BLaER1 (cell line): ENCODE results near the gene CDK14.

Experiments used
- H3K27ac ChIP-seq: shearing (Covaris generic); formaldehyde crosslinking; 2 replicates; pipeline ENCODE4 v1.8.1; 2022
- H3K27me3 ChIP-seq: shearing (Covaris generic); formaldehyde crosslinking; 2 replicates; pipeline ENCODE4 v1.8.1; 2022
- H3K36me3 ChIP-seq: shearing (Covaris generic); formaldehyde crosslinking; 2 replicates; pipeline ENCODE4 v1.8.1; 2022
- H3K4me1 ChIP-seq: shearing (Covaris generic); formaldehyde crosslinking; 2 replicates; pipeline ENCODE4 v1.8.1; 2022
- H3K4me2 ChIP-seq: shearing (Covaris generic); formaldehyde crosslinking; 2 replicates; pipeline ENCODE4 v1.8.1; 2022
- H3K4me3 ChIP-seq: shearing (Covaris generic); formaldehyde crosslinking; 2 replicates; pipeline ENCODE4 v1.8.1; 2022
- H3K9ac ChIP-seq: shearing (Covaris generic); formaldehyde crosslinking; 2 replicates; pipeline ENCODE4 v1.8.1; 2022
- H3K9me3 ChIP-seq: shearing (Covaris generic); formaldehyde crosslinking; 2 replicates; pipeline ENCODE4 v1.8.1; 2022
- H4K20me1 ChIP-seq: shearing (Covaris generic); formaldehyde crosslinking; 2 replicates; pipeline ENCODE4 v1.8.1; 2022
- Cebpa-rat ChIP-seq: shearing (Covaris generic); IDR thresholded peaks from 2 replicates; pipeline ENCODE4 v1.8.1; 2022

CDK14 gene

GRCh38 chr7:90836937-90837336 lies 240.8 kb downstream of the CDK14 start:
- Histone ChIP-seq H3K4me3 (no peak overlapping the region), H3K4me1 (no peaks in the 10 kb centered on the region), H3K36me3 (peaks cover 35% of the 10 kb centered on the region), H4K20me1 (no peaks in the 10 kb centered on the region), H3K27me3 (no peaks in the 10 kb centered on the region), H3K27ac (no peak overlapping the region), H3K4me2 (no peak overlapping the region), H3K9ac (no peak overlapping the region), H3K9me3 (peaks cover 34% of the 10 kb centered on the region)
- no peak for TF ChIP-seq Cebpa-rat

- Histone ChIP-seq H3K27ac (no peak overlapping the region), H3K27me3 (no peaks in the 10 kb centered on the region), H4K20me1 (no peaks in the 10 kb centered on the region)
Measured at GRCh38 chr7:90838799-90839198, 242.7 kb downstream of the CDK14 start.

DNA sequence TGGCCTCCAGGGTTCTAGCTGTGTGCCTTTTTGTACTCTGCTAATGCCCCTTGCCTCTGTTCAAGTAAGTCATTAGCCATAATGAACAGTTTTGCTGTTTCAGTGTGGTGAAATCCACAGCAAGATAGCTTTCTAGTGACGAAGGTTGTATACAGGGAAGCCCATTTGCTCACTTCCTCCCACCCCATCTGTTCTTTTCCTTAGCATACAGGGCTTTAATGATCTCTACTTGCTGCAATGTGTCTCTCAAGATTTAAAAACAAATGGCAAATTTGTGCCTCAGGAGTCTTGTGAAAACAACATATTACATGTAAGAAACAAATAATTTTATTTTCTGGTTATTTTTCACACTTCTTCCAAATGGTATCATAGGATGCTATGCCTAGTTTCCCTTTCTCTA lies 243.2 kb downstream of the CDK14 start:
- no peak overlapping the region for H3K27ac ChIP-seq
- no peak overlapping the region for H3K4me2 ChIP-seq
- H3K36me3 ChIP-seq: peaks cover 35% of the 10 kb centered on the region
- no peaks in the 10 kb centered on the region for H3K27me3 ChIP-seq
- H4K20me1 ChIP-seq: no peaks in the 10 kb centered on the region
- no peak overlapping the region for H3K4me3 ChIP-seq
- no peak for TF ChIP-seq Cebpa-rat
- peaks cover 34% of the 10 kb centered on the region for H3K9me3 ChIP-seq
- no peaks in the 10 kb centered on the region for H3K4me1 ChIP-seq
- H3K9ac ChIP-seq: no peak overlapping the region

More at GRCh38 chr7:90838799-90839198, 242.7 kb downstream of the CDK14 start:
- no peak overlapping the region for H3K9ac ChIP-seq
- peaks cover 35% of the 10 kb centered on the region for H3K36me3 ChIP-seq
- H3K4me2 ChIP-seq: no peak overlapping the region
- no peak overlapping the region for H3K4me3 ChIP-seq
- TF ChIP-seq Cebpa-rat: no peak
- H3K4me1 ChIP-seq: no peaks in the 10 kb centered on the region
- H3K9me3 ChIP-seq: peaks cover 34% of the 10 kb centered on the region

- H3K36me3 ChIP-seq: peaks cover 35% of the 10 kb centered on the region
- no peaks in the 10 kb centered on the region for H3K27me3 ChIP-seq
- H3K9me3 ChIP-seq: peaks cover 34% of the 10 kb centered on the region
- no peak overlapping the region for H3K4me3 ChIP-seq
- H4K20me1 ChIP-seq: no peaks in the 10 kb centered on the region
- H3K4me1 ChIP-seq: no peaks in the 10 kb centered on the region
- TF ChIP-seq Cebpa-rat: no peak
- no peak overlapping the region for H3K9ac ChIP-seq
- H3K27ac ChIP-seq: no peak overlapping the region
- H3K4me2 ChIP-seq: no peak overlapping the region
Measured at GRCh38 chr7:90839727-90840291, 243.7 kb downstream of the CDK14 start.

- no peaks in the 10 kb centered on the region for H3K27me3 ChIP-seq
- H3K36me3 ChIP-seq: peaks cover 25% of the 10 kb centered on the region
- H3K27ac ChIP-seq: no peak overlapping the region
- peaks cover 27% of the 10 kb centered on the region for H3K9me3 ChIP-seq
- no peak for TF ChIP-seq Cebpa-rat
- H4K20me1 ChIP-seq: no peaks in the 10 kb centered on the region
- H3K9ac ChIP-seq: no peak overlapping the region
- H3K4me3 ChIP-seq: no peak overlapping the region
- no peaks in the 10 kb centered on the region for H3K4me1 ChIP-seq
- H3K4me2 ChIP-seq: no peak overlapping the region
Measured at GRCh38 chr7:90841759-90842429, 245.8 kb downstream of the CDK14 start.

DNA sequence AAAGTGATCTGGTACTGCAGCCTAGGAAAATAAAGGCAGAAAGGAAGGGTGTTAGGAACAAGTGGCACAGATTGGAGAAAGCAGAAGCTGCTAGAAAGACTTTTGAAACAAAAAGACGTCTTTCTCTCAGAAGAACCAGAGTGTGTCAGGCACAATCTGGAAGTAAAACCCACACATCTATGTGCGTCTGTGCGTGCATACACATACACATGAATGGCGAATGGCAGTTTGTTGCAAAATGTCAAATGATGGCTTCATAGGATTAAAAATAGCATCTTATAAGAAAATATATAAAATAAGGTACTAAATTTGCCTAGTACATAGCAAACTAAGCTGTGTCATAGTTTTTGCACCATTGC lies 246.3 kb downstream of the CDK14 start:
- no peak for TF ChIP-seq Cebpa-rat
- H3K4me3 ChIP-seq: no peak overlapping the region
- H3K36me3 ChIP-seq: peaks cover 20% of the 10 kb centered on the region
- H3K4me1 ChIP-seq: no peaks in the 10 kb centered on the region
- peaks cover 22% of the 10 kb centered on the region for H3K9me3 ChIP-seq
- no peaks in the 10 kb centered on the region for H4K20me1 ChIP-seq
- H3K4me2 ChIP-seq: no peak overlapping the region
- no peaks in the 10 kb centered on the region for H3K27me3 ChIP-seq
- H3K9ac ChIP-seq: no peak overlapping the region
- H3K27ac ChIP-seq: no peak overlapping the region

DNA sequence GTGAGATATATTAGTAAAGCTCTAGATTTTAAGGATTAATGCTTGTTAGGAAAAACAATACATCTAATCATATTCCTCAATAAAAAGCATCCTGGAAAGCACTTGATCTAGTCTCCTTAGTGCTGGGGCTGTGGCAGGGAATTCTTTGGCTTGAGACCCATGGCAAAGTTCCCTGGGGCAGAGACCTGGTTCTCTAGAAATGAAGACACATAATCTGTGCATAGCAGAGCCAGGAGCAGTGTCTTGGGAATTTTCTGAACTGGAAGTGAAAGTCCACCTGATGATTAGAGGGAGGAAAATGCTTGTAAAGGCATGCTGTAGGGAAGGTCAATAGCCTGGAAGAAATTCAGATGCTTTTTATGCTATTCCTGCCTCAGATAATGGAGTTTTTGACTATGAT lies 247.4 kb downstream of the CDK14 start:
- peaks cover 13% of the 10 kb centered on the region for H3K36me3 ChIP-seq
- no peak for TF ChIP-seq Cebpa-rat
- no peak overlapping the region for H3K9ac ChIP-seq
- no peak overlapping the region for H3K4me2 ChIP-seq
- H3K9me3 ChIP-seq: peaks cover 11% of the 10 kb centered on the region
- H4K20me1 ChIP-seq: no peaks in the 10 kb centered on the region
- no peaks in the 10 kb centered on the region for H3K4me1 ChIP-seq
- H3K27me3 ChIP-seq: no peaks in the 10 kb centered on the region
- no peak overlapping the region for H3K27ac ChIP-seq
- H3K4me3 ChIP-seq: no peak overlapping the region

- Histone ChIP-seq H4K20me1 (no peaks in the 10 kb centered on the region), H3K27me3 (no peaks in the 10 kb centered on the region), H3K4me2 (no peak overlapping the region), H3K9me3 (peaks cover 2% of the 10 kb centered on the region; the same call in 1 of the 2 replicates), H3K4me3 (no peak overlapping the region), H3K36me3 (peaks cover 9% of the 10 kb centered on the region; the same call in 1 of the 2 replicates), H3K4me1 (no peaks in the 10 kb centered on the region), H3K27ac (no peak overlapping the region), H3K9ac (no peak overlapping the region)
- no peak for TF ChIP-seq Cebpa-rat
Measured at GRCh38 chr7:90844421-90844820, 248.3 kb downstream of the CDK14 start.

- H3K4me3 ChIP-seq: no peak overlapping the region
- TF ChIP-seq Cebpa-rat: no peak
- H3K27me3 ChIP-seq: no peaks in the 10 kb centered on the region
- no peaks in the 10 kb centered on the region for H3K9me3 ChIP-seq
- no peak overlapping the region for H3K9ac ChIP-seq
- no peak overlapping the region for H3K4me2 ChIP-seq
- H4K20me1 ChIP-seq: no peaks in the 10 kb centered on the region
- no peak overlapping the region for H3K27ac ChIP-seq
- H3K4me1 ChIP-seq: no peaks in the 10 kb centered on the region
- H3K36me3 ChIP-seq: peaks cover 9% of the 10 kb centered on the region; the same call in 1 of the 2 replicates
Measured at GRCh38 chr7:90846192-90846591, 250.1 kb downstream of the CDK14 start.

- no peak overlapping the region for H3K27ac ChIP-seq
- H3K27me3 ChIP-seq: no peaks in the 10 kb centered on the region
- no peak overlapping the region for H3K4me3 ChIP-seq
- no peaks in the 10 kb centered on the region for H4K20me1 ChIP-seq
- H3K9me3 ChIP-seq: no peaks in the 10 kb centered on the region
- peaks cover 16% of the 10 kb centered on the region for H3K36me3 ChIP-seq
- no peak for TF ChIP-seq Cebpa-rat
- H3K9ac ChIP-seq: no peak overlapping the region
- H3K4me1 ChIP-seq: no peaks in the 10 kb centered on the region
- no peak overlapping the region for H3K4me2 ChIP-seq
Measured at GRCh38 chr7:90850066-90850465, 253.9 kb downstream of the CDK14 start.
